ENCODE measurements around the gene BNIP3.

BNIP3 gene

GRCh38 chr10:131981429-131982184, at the start of gene BNIP3:
Gene BNIP3 (minus strand): TSS chr10:131981923. CDS start chr10:131981806, 117 bp downstream.
- Histone ChIP-seq H3K4me3 (ENCODE audit: insufficient read depth, low read length, poor library complexity, severe bottlenecking) (peak within 1 kb of the TSS; percentile 73), H3K79me2 (ENCODE audit: insufficient read depth, low read length) (peaks cover 32% of the 10 kb centered on the region; the same call in 1 of the 2 replicates), H3K9me3 (ENCODE audit: insufficient read depth, low read length) (no peaks in the 10 kb centered on the region), H3K9ac (ENCODE audit: low read length) (peak within 1 kb of the TSS; percentile 66), H4K20me1 (ENCODE audit: low read depth, low read length) (peaks cover 4% of the 10 kb centered on the region; the same call in 1 of the 2 replicates), H3K4me2 (ENCODE audit: low read depth, low read length, poor library complexity, severe bottlenecking) (peak within 1 kb of the TSS; percentile 80), H2AFZ (ENCODE audit: low read depth, low read length, severe bottlenecking) (peak within 1 kb of the TSS; percentile 37), H3F3A (ENCODE audit: insufficient read depth) (0 out of 2 replicates have a peak, but pooled peaks cover 4% of the 10 kb centered on the region), H3K36me3 (ENCODE audit: low read length) (no peaks in the 10 kb centered on the region), H3K9me2 (replicated peaks; ENCODE audit: insufficient read depth, low read length) (no peaks in the 10 kb centered on the region), H3K27ac (ENCODE audit: low read depth, low read length) (no peak within 1 kb of the TSS), H3K27me3 (ENCODE audit: low read length) (no peaks in the 10 kb centered on the region)
- TF ChIP-seq CTCF (IDR thresholded peaks at IDR 0.05; ENCODE audit: insufficient read depth, low read length, poor library complexity, severe bottlenecking) (no peak), EZH2phosphoT487 (conservative IDR thresholded peaks at IDR 0.05; ENCODE audit: low read length) (no peak)

DNA sequence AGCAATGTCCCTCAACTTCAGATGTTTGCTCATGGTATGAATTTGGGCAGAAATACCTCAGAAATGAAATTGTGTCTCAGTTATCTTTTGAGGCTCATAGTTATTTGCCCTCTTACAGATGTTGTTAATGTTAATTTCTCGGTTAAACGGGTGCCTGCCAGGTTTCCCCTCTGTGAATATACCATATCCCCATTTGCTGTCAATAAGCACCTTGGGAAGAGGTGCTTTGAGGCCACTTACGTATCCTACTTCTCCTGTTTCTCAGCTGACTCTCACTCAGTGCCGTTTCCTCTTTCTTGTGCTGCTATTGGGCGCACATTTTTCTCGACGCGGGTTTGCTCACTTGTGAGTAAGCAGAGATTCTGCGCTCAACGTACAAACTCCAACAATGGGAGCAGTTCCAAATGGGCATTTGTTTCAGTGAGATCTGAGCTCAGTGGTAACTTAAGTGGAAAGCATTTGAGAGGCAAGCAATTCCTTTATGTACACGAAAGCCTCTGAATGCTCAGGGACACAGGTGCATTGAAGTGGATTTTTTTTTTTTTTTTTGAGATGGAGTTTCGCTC, 49.3 kb upstream of the BNIP3 start:
- Histone ChIP-seq H3K36me3 (ENCODE audit: low read length) (no peaks in the 10 kb centered on the region), H3K9ac (ENCODE audit: low read length) (no peak overlapping the region), H3K79me2 (ENCODE audit: insufficient read depth, low read length) (no peaks in the 10 kb centered on the region), H2AFZ (ENCODE audit: low read depth, low read length, severe bottlenecking) (no peak overlapping the region), H4K20me1 (ENCODE audit: low read depth, low read length) (no peaks in the 10 kb centered on the region), H3K27ac (ENCODE audit: low read depth, low read length) (no peak overlapping the region), H3K4me3 (ENCODE audit: insufficient read depth, low read length, poor library complexity, severe bottlenecking) (no peak overlapping the region), H3K4me2 (ENCODE audit: low read depth, low read length, poor library complexity, severe bottlenecking) (no peak overlapping the region), H3K9me2 (replicated peaks; ENCODE audit: insufficient read depth, low read length) (no peaks in the 10 kb centered on the region), H3K27me3 (ENCODE audit: low read length) (no peaks in the 10 kb centered on the region), H3K9me3 (ENCODE audit: insufficient read depth, low read length) (no peaks in the 10 kb centered on the region), H3F3A (ENCODE audit: insufficient read depth) (no peaks in the 10 kb centered on the region)
- TF ChIP-seq EZH2phosphoT487 (conservative IDR thresholded peaks at IDR 0.05; ENCODE audit: low read length) (no peak), CTCF (IDR thresholded peaks at IDR 0.05; ENCODE audit: insufficient read depth, low read length, poor library complexity, severe bottlenecking) (no peak)

GRCh38 chr10:132028706-132029105, 47.0 kb upstream of the BNIP3 start:
- Histone ChIP-seq H3K4me2 (ENCODE audit: low read depth, low read length, poor library complexity, severe bottlenecking) (no peak overlapping the region), H3K79me2 (ENCODE audit: insufficient read depth, low read length) (no peaks in the 10 kb centered on the region), H4K20me1 (ENCODE audit: low read depth, low read length) (no peaks in the 10 kb centered on the region), H3K9ac (ENCODE audit: low read length) (no peak overlapping the region), H2AFZ (ENCODE audit: low read depth, low read length, severe bottlenecking) (no peak overlapping the region), H3K9me3 (ENCODE audit: insufficient read depth, low read length) (no peaks in the 10 kb centered on the region), H3K9me2 (replicated peaks; ENCODE audit: insufficient read depth, low read length) (no peaks in the 10 kb centered on the region), H3K36me3 (ENCODE audit: low read length) (no peaks in the 10 kb centered on the region), H3F3A (ENCODE audit: insufficient read depth) (no peaks in the 10 kb centered on the region), H3K27me3 (ENCODE audit: low read length) (no peaks in the 10 kb centered on the region), H3K27ac (ENCODE audit: low read depth, low read length) (no peak overlapping the region), H3K4me3 (ENCODE audit: insufficient read depth, low read length, poor library complexity, severe bottlenecking) (no peak overlapping the region)
- TF ChIP-seq CTCF (IDR thresholded peaks at IDR 0.05; ENCODE audit: insufficient read depth, low read length, poor library complexity, severe bottlenecking) = no peak
- TF ChIP-seq EZH2phosphoT487 (conservative IDR thresholded peaks at IDR 0.05; ENCODE audit: low read length) = no peak
